H9 (cell line): ENCODE measurements around the gene SLC22A2. TPM values are rescaled to one million over a fixed set of nuclear protein-coding genes. Genes with fewer than 3 reads are reported as not detected.

Source experiments
- DNase-seq: peaks from one replicate; pipeline ENCODE4 v3.0.0-alpha.2; 2017
- H2AFZ ChIP-seq: one replicate; pipeline ENCODE4 v1.6.1; 2013; ENCODE audit warnings: mild to moderate bottlenecking, low read length, control low read depth, moderate library complexity
- H2AK5ac ChIP-seq: 2 replicates; pipeline ENCODE4 v1.6.1; 2013; ENCODE audit warnings: low read length, control low read depth, mixed read lengths; ENCODE audit not compliant: insufficient read length
- H2BK120ac ChIP-seq: one replicate; pipeline ENCODE4 v1.6.1; 2013; ENCODE audit warnings: low read depth, mild to moderate bottlenecking, low read length, control low read depth, inconsistent platforms; ENCODE audit not compliant: poor library complexity, severe bottlenecking
- H2BK12ac ChIP-seq: 2 replicates; pipeline ENCODE4 v1.6.1; 2013; ENCODE audit warnings: low read length, control low read depth, mixed read lengths, low read depth; ENCODE audit not compliant: insufficient read length
- H2BK15ac ChIP-seq: 2 replicates; pipeline ENCODE4 v1.6.1; 2013; ENCODE audit warnings: low read depth, low read length, control low read depth
- H2BK20ac ChIP-seq: one replicate; pipeline ENCODE4 v1.6.1; 2013; ENCODE audit warnings: low read depth, mild to moderate bottlenecking, low read length, control low read depth, inconsistent platforms; ENCODE audit not compliant: poor library complexity, severe bottlenecking
- H2BK5ac ChIP-seq: 2 replicates; pipeline ENCODE4 v1.6.1; 2013; ENCODE audit warnings: low read length, control low read depth, mixed read lengths; ENCODE audit not compliant: insufficient read length
- H3K14ac ChIP-seq: 2 replicates; pipeline ENCODE4 v1.6.1; 2013; ENCODE audit warnings: low read length, control low read depth; ENCODE audit not compliant: insufficient read depth
- H3K18ac ChIP-seq: 2 replicates; pipeline ENCODE4 v1.6.1; 2013; ENCODE audit warnings: low read depth, mild to moderate bottlenecking, mixed read lengths, low read length, control low read depth; ENCODE audit not compliant: insufficient read length
- H3K23ac ChIP-seq: 2 replicates; pipeline ENCODE4 v1.6.1; 2013; ENCODE audit warnings: low read length, control low read depth, mixed read lengths, low read depth; ENCODE audit not compliant: insufficient read length
- H3K23me2 ChIP-seq: 2 replicates; pipeline ENCODE4 v1.6.1; 2013; ENCODE audit warnings: low read depth, mild to moderate bottlenecking, mixed read lengths, low read length, control low read depth; ENCODE audit not compliant: insufficient read length, poor library complexity, severe bottlenecking
- H3K27ac ChIP-seq: 2 replicates; pipeline ENCODE4 v1.5.1; 2013; ENCODE audit warnings: low read length, control low read depth, mixed read lengths, low read depth; ENCODE audit not compliant: insufficient read length
- H3K27me3 ChIP-seq: 2 replicates; pipeline ENCODE4 v1.6.1; 2013; ENCODE audit warnings: low read length, control low read depth, inconsistent platforms; ENCODE audit not compliant: insufficient read depth
- H3K4ac ChIP-seq: 2 replicates; pipeline ENCODE4 v1.6.1; 2013; ENCODE audit warnings: low read depth, mild to moderate bottlenecking, control low read depth, inconsistent platforms, low read length, moderate library complexity
- H3K4me1 ChIP-seq: 2 replicates; pipeline ENCODE4 v1.6.1; 2013; ENCODE audit warnings: low read length, control low read depth, inconsistent platforms; ENCODE audit not compliant: insufficient read depth
- H3K4me2 ChIP-seq: 2 replicates; pipeline ENCODE4 v1.6.1; 2013; ENCODE audit warnings: low read length, control low read depth, mixed read lengths; ENCODE audit not compliant: insufficient read length, insufficient read depth
- H3K56ac ChIP-seq: 2 replicates; pipeline ENCODE4 v1.6.1; 2013; ENCODE audit warnings: low read depth, mild to moderate bottlenecking, mixed read lengths, low read length, control low read depth; ENCODE audit not compliant: insufficient read length
- H3K79me1 ChIP-seq: 2 replicates; pipeline ENCODE4 v1.6.1; 2013; ENCODE audit warnings: low read depth, mild to moderate bottlenecking, moderate library complexity, low read length, control low read depth, inconsistent platforms; ENCODE audit not compliant: insufficient read depth, poor library complexity, severe bottlenecking
- H3K79me2 ChIP-seq: 2 replicates; pipeline ENCODE4 v1.6.1; 2013; ENCODE audit warnings: low read length, control low read depth, inconsistent platforms; ENCODE audit not compliant: insufficient read depth
- H3K9ac ChIP-seq: 2 replicates; pipeline ENCODE4 v1.6.1; 2013; ENCODE audit warnings: low read length, control low read depth, mixed read lengths; ENCODE audit not compliant: insufficient read length; ENCODE audit errors: extremely low read depth
- H3K9me3 ChIP-seq: one replicate; pipeline ENCODE4 v1.6.1; 2013; ENCODE audit warnings: low read depth, low read length, inconsistent platforms; ENCODE audit not compliant: control insufficient read depth
- H3T11ph ChIP-seq: one replicate; pipeline ENCODE4 v1.6.1; 2013; ENCODE audit warnings: mild to moderate bottlenecking, low read length, control low read depth, inconsistent platforms
- H4K20me1 ChIP-seq: one replicate; pipeline ENCODE4 v1.6.1; 2013; ENCODE audit not compliant: control insufficient read depth, insufficient read length, insufficient read depth
- H4K5ac ChIP-seq: 2 replicates; pipeline ENCODE4 v1.6.1; 2013; ENCODE audit warnings: low read depth, mild to moderate bottlenecking, mixed read lengths, low read length, control low read depth; ENCODE audit not compliant: insufficient read length
- H4K8ac ChIP-seq: replicated peaks from 2 replicates; pipeline ENCODE4 v1.6.1; 2013; ENCODE audit warnings: low read length, control low read depth, mixed read lengths, low read depth; ENCODE audit not compliant: insufficient read length
- H4K91ac ChIP-seq: 2 replicates; pipeline ENCODE4 v1.6.1; 2013; ENCODE audit warnings: low read depth, mild to moderate bottlenecking, moderate library complexity, mixed read lengths, low read length, control low read depth; ENCODE audit not compliant: insufficient read length
- H3K27ac Mint-ChIP-seq, 3 experiments: 2 replicates in 2 of 3; 3 replicates in 1 of 3; pipeline ENCODE4 v1.8.0; 2020 to 2021; ENCODE audit warnings: mixed read lengths in 3 of 3, mild to moderate bottlenecking in 1 of 3, moderate library complexity in 1 of 3
- H3K27me3 Mint-ChIP-seq: 2 replicates; pipeline ENCODE4 v1.8.0; 2021; ENCODE audit warnings: low read depth, mild to moderate bottlenecking, moderate library complexity, mixed read lengths
- H3K36me3 Mint-ChIP-seq, 3 experiments: 2 replicates in 2 of 3; 3 replicates in 1 of 3; pipeline ENCODE4 v1.8.0; 2020 to 2021; ENCODE audit warnings: low read depth in 3 of 3, mixed read lengths in 3 of 3; ENCODE audit not compliant: insufficient read depth in 1 of 3
- H3K4me1 Mint-ChIP-seq, 2 experiments: 2 replicates each; pipeline ENCODE4 v1.8.0; 2020; ENCODE audit warnings: mixed read lengths in 2 of 2
- H3K4me3 Mint-ChIP-seq, 2 experiments: 2 replicates in 1 of 2; 3 replicates in 1 of 2; pipeline ENCODE4 v1.8.0; 2020 to 2021; ENCODE audit warnings: mild to moderate bottlenecking in 2 of 2, mixed read lengths in 2 of 2, moderate library complexity in 1 of 2
- H3K9me3 Mint-ChIP-seq, 2 experiments: 2 replicates in 1 of 2; 3 replicates in 1 of 2; pipeline ENCODE4 v1.8.0; 2020; ENCODE audit warnings: mild to moderate bottlenecking in 2 of 2, mixed read lengths in 2 of 2, moderate library complexity in 1 of 2
- CTCF ChIP-seq: fragments of 200-600 bp; sonication (generic); conservative IDR thresholded peaks from 3 replicates; pipeline ENCODE4 v1.8.0; 2021; ENCODE audit warnings: antibody characterized with exemption, mild to moderate bottlenecking
- total RNA-seq: library from RNA; stranded (reverse); gene quantifications from 2 replicates; pipeline ENCODE4 v1.2.1, GENCODE V29; 2021

SLC22A2 gene
- total RNA-seq, 1 experiment from 2014 or later: 1.0 TPM

- no peaks in the 10 kb centered on the region for H3K23me2 ChIP-seq
- H3K56ac ChIP-seq: no peak overlapping the region
- no peak overlapping the region for H2BK15ac ChIP-seq
- H3K14ac ChIP-seq: peak overlapping the region; percentile 19; the same call in 1 of the 2 replicates
- H2AFZ ChIP-seq: no peak overlapping the region
- no peaks in the 10 kb centered on the region for H4K20me1 ChIP-seq
- DNase-seq: no peak
- H4K91ac ChIP-seq: no peak overlapping the region
- H3K4me1 ChIP-seq: no peaks in the 10 kb centered on the region
- H2BK120ac ChIP-seq: no peak overlapping the region
- no peak overlapping the region; a peak in 2 of 7 replicates for H3K27ac Mint-ChIP-seq
- no peak overlapping the region for H3K4me3 Mint-ChIP-seq
- no peaks in the 10 kb centered on the region for H3K9me3 ChIP-seq
- peaks cover 4 to 28% (median 16%) of the 10 kb centered on the region in 3 experiments; a peak in 6 of 7 replicates for H3K36me3 Mint-ChIP-seq
- no peaks in the 10 kb centered on the region for H3K27me3 Mint-ChIP-seq
- H2BK5ac ChIP-seq: no peak overlapping the region
- H3K79me2 ChIP-seq: no peaks in the 10 kb centered on the region
- no peaks in the 10 kb centered on the region for H3K79me1 ChIP-seq
- H3K4ac ChIP-seq: no peak overlapping the region
- no peak overlapping the region for H3K23ac ChIP-seq
- no peaks in the 10 kb centered on the region for H3K4me1 Mint-ChIP-seq
- H4K8ac ChIP-seq: no peak overlapping the region
- TF ChIP-seq CTCF: no peak
- no peaks in the 10 kb centered on the region for H3K27me3 ChIP-seq
- no peak overlapping the region for H2BK20ac ChIP-seq
- no peak overlapping the region for H3T11ph ChIP-seq
- H3K27ac ChIP-seq: no peak overlapping the region
- no peak overlapping the region for H3K9ac ChIP-seq
- H2AK5ac ChIP-seq: no peak overlapping the region
- no peak overlapping the region for H2BK12ac ChIP-seq
- H4K5ac ChIP-seq: no peak overlapping the region
- H3K18ac ChIP-seq: no peak overlapping the region
- H3K9me3 Mint-ChIP-seq: peaks cover 36 to 37% of the 10 kb centered on the region in 2 experiments
- no peak overlapping the region for H3K4me2 ChIP-seq
Measured at GRCh38 chr6:160190973-160191372, 67.6 kb downstream of the SLC22A2 start.
